Ishikawa (cell line): ENCODE data around the gene GPT2.

ENCODE experiments used
- CEBPB ChIP-seq: IDR thresholded peaks from 2 replicates; pipeline ENCODE4 v1.6.1; 2012
- CREB1 ChIP-seq: IDR thresholded peaks from 2 replicates; pipeline ENCODE4 v1.6.1; 2012; ENCODE audit warnings: low read depth
- EGR1 ChIP-seq: IDR thresholded peaks from 2 replicates; pipeline ENCODE4 v1.6.1; 2012
- EP300 ChIP-seq: IDR thresholded peaks from 2 replicates; pipeline ENCODE4 v1.6.1; 2012; ENCODE audit warnings: borderline replicate concordance
- FOXM1 ChIP-seq: IDR thresholded peaks from 2 replicates; pipeline ENCODE4 v1.6.1; 2012; ENCODE audit warnings: low read depth, borderline replicate concordance
- MAX ChIP-seq: IDR thresholded peaks from 2 replicates; pipeline ENCODE4 v1.6.1; 2012
- NFIC ChIP-seq: IDR thresholded peaks from 2 replicates; pipeline ENCODE4 v1.6.1; 2012
- RAD21 ChIP-seq: IDR thresholded peaks from 2 replicates; pipeline ENCODE4 v1.6.1; 2012; ENCODE audit warnings: low read depth
- REST ChIP-seq: IDR thresholded peaks from 2 replicates; pipeline ENCODE4 v1.6.1; 2012; ENCODE audit warnings: low read depth, mild to moderate bottlenecking
- TAF1 ChIP-seq: IDR thresholded peaks from 2 replicates; pipeline ENCODE4 v1.6.1; 2012; ENCODE audit warnings: low read depth, mild to moderate bottlenecking
- TCF12 ChIP-seq: IDR thresholded peaks from 2 replicates; pipeline ENCODE4 v1.6.1; 2012; ENCODE audit warnings: low read depth
- TEAD4 ChIP-seq: IDR thresholded peaks from 2 replicates; pipeline ENCODE4 v1.6.1; 2012
- USF1 ChIP-seq: IDR thresholded peaks from 2 replicates; pipeline ENCODE4 v1.6.1; 2012
- YY1 ChIP-seq: IDR thresholded peaks from 2 replicates; pipeline ENCODE4 v1.6.1; 2012; ENCODE audit warnings: low read depth
- ZBTB7A ChIP-seq: IDR thresholded peaks from 2 replicates; pipeline ENCODE4 v1.6.1; 2012; ENCODE audit warnings: low read depth

GPT2 gene

GRCh38 chr16:46918905-46919792 is 35.0 kb downstream of the GPT2 start:
- TF ChIP-seq CREB1 (no peak), NFIC (no peak), YY1 (no peak), ZBTB7A (no peak), MAX (no peak), TCF12 (no peak), RAD21 (no peak)

- no peak for TF ChIP-seq CEBPB
- TF ChIP-seq EP300 = no peak
- peak; percentile 69 for TF ChIP-seq NFIC
Observed at GRCh38 chr16:46920402-46921068, 36.4 kb downstream of the GPT2 start.

- TF ChIP-seq TCF12 (no peak), CEBPB (no peak), FOXM1 (no peak), CREB1 (no peak), YY1 (no peak), NFIC (no peak), ZBTB7A (no peak)
Observed at GRCh38 chr16:46922239-46922638, 38.1 kb downstream of the GPT2 start.

- no peak for TF ChIP-seq CREB1
- TF ChIP-seq TCF12 = no peak
- no peak for TF ChIP-seq RAD21
- TF ChIP-seq TEAD4 = no peak
- no peak for TF ChIP-seq ZBTB7A
- no peak for TF ChIP-seq EGR1
- no peak for TF ChIP-seq REST
- TF ChIP-seq YY1 = no peak
- no peak for TF ChIP-seq MAX
- no peak for TF ChIP-seq USF1
- TF ChIP-seq EP300 = no peak
- no peak for TF ChIP-seq CEBPB
- TF ChIP-seq FOXM1 = no peak
- no peak for TF ChIP-seq NFIC
- TF ChIP-seq TAF1 = no peak
Observed at GRCh38 chr16:46923513-46924295, 39.5 kb downstream of the GPT2 start.

GRCh38 chr16:46924402-46924801 is 40.2 kb downstream of the GPT2 start:
- no peak for TF ChIP-seq RAD21
- TF ChIP-seq TAF1 = no peak
- TF ChIP-seq CREB1 = no peak
- TF ChIP-seq FOXM1 = no peak
- TF ChIP-seq NFIC = no peak
- TF ChIP-seq CEBPB = no peak
- no peak for TF ChIP-seq USF1
- no peak for TF ChIP-seq EGR1
- no peak for TF ChIP-seq MAX
- no peak for TF ChIP-seq ZBTB7A
- no peak for TF ChIP-seq YY1
- no peak for TF ChIP-seq TEAD4
- no peak for TF ChIP-seq REST
- no peak for TF ChIP-seq EP300
